Measurements from ENCODE around the gene C6orf132.

C6orf132 gene

DNA sequence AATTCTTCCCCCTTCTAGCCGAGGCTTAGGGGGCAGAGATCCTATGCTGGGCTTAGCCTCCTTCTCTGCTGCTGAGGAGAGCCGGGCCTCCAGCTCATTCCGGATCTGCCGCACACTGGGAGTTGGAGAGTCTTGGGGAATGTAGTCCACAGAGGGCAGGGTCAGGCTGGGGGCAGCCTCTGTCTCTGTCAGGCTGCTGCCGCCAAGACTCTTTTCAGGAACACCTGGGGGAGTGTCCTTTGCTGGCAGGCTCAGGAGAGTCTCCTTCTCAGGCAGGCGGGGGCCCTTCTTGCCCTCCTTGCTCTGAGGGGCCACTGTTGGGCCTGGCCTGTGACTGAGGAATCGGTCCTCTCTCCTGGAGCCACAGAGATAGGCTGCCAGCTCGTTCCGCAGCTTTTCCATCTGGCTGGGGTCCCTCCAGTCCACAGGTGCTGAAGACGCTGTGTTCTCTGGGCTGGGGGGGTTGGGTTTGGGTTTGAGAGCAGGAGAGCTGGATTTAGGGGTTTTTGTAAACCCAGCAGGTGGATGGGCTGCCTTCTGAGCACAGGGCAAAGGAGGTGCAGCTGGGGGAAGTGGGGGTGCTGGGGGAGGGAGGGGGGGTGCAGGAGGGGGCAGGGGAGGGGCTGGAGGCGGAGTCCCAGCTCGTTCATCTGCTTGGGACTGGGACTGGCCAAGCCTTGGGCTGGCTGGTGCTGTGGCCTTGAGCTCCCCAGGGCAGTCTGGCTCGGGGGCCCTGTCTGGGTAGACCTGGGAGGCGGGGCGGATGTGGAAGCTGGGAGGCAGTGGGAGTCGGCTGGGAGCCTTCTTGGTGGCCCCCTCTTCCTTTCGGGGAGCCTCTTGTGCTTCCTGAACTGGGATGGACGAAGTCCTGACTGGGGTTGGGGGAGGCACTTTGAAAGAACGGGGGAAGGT, 36.1 kb downstream of the C6orf132 start:
- DNase-seq (ENCODE audit: insufficient read length, low spot score), result no peak
- FAIRE-seq, result no peak

DNA sequence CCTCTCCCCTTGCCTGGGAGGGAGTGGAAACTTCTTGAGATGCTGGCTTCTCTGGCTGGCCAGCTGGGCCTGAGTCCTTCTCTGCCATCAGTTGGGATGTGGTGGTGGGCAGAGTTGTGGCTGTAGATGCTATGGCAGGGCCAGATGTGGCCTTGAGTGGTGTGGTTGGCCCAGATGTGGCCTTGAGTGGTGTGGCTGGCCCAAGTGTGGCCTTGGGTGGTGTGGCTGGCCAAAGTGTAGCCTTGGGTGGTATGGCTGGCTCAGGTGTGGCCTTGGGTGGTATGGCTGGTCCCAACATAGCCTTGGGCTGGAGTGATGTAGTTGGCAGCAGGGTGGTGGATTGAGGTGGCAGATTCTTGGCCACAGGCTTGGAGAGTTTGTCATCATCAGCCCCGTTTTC, 36.7 kb downstream of the C6orf132 start:
- DNase-seq (ENCODE audit: insufficient read length, low spot score) (no peak), FAIRE-seq (no peak)

DNA sequence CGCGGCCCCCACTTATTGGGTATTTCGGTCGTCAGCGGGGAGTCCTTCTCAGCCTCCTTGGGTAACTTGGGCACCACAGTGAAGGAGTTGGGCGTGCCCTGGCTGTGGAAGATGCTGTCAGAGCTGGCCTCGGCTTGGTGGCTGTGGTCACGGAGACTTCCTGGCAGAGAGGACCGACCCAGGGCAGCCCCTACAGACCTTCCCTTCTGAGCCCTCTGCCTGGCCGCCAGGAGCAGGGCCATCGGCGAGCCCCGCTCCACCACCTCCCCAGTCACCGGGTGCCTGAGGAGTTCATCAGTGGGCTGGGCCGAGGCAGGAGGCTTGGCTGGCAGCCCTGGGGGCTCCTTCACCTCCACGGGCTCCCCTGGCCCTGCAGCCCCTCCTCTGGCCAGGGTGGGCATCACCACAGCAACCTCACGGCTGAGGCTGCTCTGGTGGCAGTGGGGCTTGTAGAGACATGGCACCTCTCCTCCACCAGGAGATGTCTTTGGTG, 37.2 kb downstream of the C6orf132 start:
- no peak for FAIRE-seq
- DNase-seq (ENCODE audit: insufficient read length, low spot score), result no peak

DNA sequence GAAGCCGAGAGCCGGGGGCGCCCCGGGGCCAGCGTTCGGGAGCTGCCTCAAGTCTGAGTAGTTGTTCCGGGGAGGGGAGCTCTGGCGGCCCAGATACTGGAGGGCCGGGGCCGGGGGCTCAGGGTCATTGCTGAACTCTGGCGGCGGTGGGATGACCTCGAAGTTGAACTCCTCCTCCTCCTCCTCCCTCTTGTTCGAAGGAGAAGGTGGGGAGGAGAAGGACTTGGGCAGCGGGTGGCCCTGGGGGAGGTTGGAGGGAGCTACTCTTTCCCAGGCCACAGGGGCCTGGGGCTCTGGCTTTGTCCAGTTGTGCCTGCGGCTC, 37.7 kb downstream of the C6orf132 start:
- FAIRE-seq (no peak), DNase-seq (ENCODE audit: insufficient read length, low spot score) (no peak)

DNA sequence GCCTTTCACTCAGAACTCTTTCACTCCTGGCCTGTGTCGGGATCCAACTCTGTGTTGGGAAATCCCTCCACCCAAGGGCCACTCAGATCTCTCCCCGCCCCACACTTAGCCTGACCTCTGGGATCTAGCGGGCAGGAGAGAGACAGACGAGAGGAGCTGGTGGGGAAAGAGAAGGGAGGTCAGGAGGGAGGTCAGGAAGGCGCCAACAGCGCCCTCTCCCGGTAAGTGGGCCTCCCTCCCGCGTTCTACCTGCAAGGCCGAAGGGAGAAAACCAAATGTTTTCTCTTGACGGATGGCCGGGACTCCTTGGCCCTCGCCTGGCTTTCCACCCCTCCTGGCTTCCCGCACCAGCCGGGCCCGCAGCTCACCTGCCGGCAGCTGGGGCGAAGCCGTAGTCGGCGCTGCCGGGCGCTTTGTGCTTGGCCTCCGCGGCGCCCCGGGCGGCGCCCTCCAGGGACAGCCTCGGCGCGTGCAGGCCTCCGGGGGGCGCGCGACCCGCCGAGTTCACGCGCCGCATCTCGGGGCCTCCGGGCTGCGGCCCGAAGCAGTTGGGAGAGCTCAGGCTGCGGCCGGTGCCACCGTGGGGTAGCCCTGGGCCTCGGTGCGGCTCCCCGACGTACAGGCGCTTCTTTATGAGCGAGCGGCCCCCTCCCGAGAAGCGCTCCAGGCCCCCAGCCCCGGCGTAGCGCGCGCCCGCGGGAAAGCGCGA, 38.2 kb downstream of the C6orf132 start:
- peak; percentile 90 for DNase-seq (ENCODE audit: insufficient read length, low spot score)
- peak; percentile 44 for FAIRE-seq

DNA sequence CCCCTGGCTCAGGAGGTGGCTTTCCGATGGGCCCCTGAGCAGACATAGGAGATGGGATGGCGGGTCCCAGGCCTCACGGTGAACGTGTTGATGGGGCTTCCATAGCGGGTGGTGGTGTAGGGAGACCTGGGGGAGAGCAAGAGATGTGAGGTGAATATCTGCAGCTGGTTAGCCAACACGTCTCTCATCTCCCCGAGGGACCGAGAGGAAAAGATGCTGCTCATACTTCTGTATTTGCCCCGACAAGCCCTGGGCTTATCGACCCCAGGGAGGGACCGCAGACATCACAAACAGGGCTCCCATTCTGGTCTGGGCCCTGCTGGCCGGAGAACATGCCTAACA, 38.7 kb downstream of the C6orf132 start:
- DNase-seq (ENCODE audit: insufficient read length, low spot score) (no peak), FAIRE-seq (no peak)

DNA sequence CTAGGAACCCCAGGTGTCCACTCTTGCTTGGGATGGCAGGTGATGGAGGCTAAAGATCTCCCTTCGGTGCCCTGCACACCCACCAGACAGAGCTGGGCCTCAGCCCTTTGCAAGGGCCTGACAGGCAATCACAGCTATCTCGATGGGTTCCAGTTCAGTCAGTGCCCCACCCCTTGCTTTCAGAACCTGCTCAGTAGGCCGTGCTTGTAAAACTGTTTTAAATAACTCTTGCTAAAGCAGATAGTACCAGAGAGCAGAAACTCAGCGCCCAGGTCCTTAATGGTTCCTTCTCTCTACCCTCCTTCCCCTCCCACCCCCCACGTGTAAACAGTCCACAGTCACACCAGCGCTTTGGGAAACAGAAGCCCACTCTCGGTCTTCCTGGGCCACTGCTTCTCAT, 39.2 kb downstream of the C6orf132 start:
- DNase-seq (ENCODE audit: insufficient read length, low spot score), result no peak
- FAIRE-seq, result no peak

DNA sequence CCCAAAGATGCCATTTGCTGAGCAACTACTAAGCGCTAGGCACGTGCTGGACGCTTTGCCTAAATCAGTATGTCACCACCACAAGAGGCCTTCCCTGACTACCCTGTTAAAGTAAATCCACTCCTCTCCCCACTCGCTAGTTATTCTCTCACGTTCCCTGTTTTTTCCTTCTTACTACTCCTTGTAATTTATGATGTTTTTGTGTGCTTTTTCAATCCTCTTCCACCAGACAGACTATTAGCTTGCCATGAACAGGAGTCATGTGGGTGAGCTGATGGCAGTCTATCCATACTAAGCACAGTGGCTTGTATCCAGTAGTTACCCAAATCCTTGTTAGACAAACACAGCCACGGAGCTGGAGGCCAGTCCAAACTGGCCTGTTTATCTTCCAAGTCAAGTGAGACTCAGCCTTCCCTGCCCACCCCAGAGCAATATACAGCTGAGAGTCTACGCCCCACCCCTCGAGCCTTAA, 41.2 kb downstream of the C6orf132 start:
- FAIRE-seq, result no peak
- no peak for DNase-seq (ENCODE audit: insufficient read length, low spot score)

DNA sequence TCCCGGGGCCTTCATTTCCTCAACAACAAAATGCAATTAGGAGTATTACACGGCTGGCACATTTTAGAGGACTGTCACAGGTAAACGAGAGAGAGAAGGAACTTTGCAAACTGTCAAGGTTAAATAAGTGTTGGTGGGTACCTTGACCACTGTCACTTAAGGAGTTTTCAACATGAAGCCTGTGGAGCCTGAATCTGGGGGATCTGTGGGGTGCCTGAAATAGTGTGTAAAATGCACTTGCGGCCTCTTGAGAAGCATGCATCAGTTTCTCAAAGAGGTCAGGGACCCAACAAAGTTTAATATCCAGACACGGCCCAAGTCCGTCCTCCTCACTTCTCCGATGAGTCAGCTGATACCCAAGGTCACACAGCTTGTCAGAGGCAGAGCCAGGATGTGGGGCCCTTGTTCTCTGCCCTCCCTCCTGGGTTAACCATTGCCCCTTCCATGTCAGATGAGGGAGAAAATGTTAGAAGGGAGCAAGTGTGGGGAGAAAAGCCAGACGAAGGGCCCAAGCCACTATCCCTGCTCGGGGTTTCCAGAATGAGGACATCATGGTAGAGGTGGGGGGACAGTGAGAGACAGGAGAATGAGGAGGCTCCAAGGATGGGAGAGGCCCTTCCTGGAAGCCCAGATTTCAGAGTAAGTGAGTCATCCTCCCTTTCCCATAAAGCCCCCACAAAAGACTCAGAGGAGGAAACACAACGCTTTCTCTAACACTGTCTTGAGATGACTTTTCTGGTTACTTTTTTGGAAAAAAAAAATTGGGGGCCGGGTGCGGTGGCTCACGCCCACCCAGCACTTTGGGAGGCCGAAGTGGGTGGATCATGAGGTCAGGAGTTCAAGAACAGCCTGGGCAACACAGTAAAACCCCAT, 42.2 kb downstream of the C6orf132 start:
- no peak for FAIRE-seq
- DNase-seq (ENCODE audit: insufficient read length, low spot score), result no peak

DNA sequence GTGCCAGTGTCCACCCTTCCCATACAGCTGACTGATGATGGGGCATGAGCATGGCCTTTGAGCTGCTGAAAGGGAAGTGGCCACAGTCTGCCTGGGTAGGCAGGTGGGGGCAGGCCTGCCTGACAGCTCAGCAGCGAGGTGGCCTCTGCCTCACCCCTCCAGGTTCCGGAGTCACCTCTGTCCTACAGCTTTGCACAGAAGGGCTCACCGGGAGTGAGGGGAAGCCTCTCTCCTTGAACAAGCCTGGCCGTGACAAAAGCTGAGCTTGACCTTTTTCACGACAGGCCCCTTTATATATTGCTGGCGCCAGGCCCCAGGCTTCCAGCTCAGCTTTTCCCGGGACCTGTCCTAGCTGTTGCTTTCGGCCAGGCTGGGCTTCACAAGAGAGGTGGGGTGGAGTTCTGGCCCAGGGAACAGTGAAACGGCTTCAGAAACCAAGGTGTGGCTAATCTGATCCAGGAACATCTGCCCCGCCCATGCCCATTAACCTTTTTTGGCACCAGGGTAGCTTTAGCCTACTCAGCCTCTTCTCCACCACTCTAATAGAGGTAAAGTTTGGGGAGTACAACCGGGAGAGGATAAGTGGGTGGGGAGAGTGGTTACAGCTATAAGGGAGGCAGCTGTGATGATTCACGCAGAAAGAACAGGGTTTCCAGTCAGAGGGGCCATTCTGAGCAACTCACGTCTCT, 42.9 kb downstream of the C6orf132 start:
- DNase-seq (ENCODE audit: insufficient read length, low spot score) (no peak), FAIRE-seq (no peak)

DNA sequence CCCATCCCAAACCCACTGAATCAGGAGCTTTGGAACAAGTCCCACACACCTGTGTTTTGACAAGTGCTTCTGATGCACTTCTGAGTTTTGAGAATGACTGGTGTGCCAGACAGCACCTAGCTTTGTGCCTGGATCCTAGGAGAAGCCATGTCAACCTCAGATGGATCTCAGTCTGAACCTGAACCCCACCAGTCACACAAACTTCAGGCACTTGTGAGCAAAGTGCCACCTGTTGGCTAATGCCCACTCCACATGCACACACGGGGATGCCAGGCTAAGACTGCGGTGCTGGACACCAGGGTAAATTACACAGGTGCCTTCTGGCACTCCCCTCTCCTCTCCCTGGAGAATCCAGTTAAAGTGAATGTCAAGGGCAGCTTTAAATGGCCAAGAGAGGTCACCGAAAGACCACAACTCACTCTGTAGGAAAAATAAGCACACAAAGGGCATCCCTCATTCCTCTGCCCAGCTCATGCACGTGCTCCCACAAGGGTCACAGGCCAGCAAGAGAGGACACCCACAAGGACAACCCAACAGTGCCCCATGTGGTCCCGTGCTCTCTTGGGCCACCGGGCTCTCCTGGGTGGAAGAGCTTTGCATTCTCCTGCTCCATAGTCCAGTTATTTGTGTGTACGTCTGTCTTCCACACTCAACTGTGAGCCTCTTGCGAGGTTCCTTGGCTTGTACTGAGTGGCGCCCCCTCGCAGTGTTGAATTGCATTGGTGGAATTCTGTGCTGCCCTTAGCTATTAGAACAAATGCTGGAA, 46.5 kb downstream of the C6orf132 start:
- no peak for DNase-seq (ENCODE audit: insufficient read length, low spot score)

DNA sequence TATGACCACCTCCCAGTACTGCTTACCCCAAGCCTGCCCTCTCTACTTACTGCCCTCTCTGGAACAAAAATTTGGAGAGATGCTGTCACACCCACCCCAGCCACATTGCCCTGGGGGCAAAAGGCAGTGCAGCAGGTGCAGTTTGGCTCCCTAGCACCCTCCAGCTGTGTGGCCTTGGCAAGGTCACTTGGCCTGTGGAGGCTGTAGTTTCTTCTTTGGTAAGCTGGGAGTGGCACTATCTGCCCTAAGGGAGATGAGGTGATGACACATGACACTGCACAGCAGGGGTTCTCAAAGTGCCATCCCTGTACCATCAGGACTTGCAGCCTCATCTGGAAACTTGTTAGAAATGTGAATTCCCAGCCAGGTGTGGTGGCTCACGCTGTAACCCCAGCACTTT, 47.3 kb downstream of the C6orf132 start:
- FAIRE-seq, result no peak
- DNase-seq (ENCODE audit: insufficient read length, low spot score), result no peak

More for the DNA sequence above, 46.5 kb downstream of the C6orf132 start:
- FAIRE-seq, result no peak

DNA sequence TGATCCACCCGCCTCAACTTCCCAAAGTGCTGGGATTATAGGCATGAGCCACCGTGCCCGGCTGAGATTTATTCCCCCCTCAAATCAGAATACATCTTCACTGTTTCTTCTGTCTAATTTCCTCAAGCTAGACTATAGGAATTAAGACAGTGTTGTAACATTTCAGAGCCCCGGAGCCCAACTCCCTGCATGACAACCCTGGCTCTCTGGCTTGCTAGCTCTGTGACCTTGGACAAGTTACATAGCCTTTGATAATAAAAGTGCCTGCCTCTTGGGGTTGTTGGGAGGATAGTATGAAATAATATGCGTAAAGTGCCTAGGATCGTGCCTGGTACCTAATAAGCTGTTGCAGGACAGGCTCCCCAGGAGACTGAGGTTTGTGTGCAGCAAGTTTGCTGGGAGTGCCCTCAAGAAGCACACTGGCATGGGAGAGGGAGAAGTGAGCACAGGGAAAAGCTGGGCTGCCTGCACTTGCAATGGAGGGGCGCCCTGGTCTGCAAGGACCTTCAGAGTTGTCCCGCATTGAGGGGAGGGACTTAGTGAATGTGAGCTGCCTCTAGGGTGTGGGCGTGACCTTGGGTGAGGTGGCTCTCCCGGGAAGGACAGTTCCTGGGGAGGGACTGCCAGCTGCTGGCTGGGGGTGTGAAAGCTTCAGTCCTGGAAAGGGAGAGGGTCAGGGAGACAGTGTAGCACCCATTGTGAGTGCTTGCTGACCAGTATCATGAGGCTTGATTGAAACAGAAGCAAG, 48.7 kb downstream of the C6orf132 start:
- no peak for FAIRE-seq
- no peak for DNase-seq (ENCODE audit: insufficient read length, low spot score)

DNA sequence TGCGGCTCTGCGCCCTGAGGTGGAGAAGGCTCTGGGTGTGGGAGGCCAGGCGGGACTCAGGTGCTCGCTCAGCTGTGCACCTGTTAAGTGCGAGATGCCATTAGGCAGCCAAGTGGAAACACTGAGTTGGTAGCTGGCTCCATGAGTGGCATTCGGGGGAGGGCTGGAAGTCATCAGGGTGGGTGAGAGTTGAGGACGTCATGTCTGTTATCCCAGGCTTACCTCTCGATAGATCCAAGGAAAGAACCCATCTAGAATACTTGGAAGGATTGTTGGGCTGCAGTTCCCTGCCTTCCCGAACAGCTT, 50.7 kb downstream of the C6orf132 start:
- DNase-seq (ENCODE audit: insufficient read length, low spot score) (no peak), FAIRE-seq (no peak)

DNA sequence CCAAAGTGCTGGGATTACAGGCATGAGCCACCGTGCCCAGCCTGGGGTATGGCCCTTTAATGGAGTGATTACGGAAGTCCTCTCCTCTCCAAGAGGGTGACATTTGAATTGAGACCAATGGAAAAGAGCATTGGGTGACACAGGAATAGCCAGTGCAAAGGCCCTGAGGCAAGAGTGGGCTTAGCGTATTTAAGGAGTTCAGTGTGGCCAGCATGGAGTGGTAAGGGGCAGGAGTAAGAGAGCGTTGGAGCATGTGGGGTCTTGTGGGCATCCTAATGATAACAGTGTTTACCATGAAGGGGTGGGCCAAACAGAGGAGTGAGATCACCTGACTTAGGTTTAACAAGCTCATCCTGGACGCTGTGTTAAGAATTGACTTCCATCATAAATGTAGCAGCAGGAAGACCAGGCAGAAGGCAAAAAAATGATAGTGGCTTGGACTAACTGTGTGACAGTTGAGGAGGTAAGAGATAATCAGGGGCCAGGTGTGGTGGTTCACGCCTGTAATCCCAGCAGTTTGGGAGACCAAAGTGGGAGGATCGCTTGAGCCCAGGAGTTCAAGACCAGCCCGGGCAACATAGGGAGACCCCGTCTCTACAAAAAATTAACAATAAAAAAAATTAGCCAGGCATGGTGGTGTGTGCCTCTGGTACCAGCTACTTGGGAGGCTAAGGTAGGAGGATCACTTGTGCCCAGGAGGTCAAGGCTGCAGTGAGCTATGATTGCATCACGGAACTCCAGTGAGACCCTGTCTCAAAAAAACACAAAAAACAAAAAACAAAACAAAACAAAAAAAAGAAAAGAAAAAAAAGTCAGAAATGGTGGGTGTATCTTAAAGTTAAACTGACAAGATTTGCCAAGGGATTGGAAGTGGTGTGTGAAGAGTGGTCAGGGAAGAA, 51.4 kb downstream of the C6orf132 start:
- FAIRE-seq, result no peak

DNA sequence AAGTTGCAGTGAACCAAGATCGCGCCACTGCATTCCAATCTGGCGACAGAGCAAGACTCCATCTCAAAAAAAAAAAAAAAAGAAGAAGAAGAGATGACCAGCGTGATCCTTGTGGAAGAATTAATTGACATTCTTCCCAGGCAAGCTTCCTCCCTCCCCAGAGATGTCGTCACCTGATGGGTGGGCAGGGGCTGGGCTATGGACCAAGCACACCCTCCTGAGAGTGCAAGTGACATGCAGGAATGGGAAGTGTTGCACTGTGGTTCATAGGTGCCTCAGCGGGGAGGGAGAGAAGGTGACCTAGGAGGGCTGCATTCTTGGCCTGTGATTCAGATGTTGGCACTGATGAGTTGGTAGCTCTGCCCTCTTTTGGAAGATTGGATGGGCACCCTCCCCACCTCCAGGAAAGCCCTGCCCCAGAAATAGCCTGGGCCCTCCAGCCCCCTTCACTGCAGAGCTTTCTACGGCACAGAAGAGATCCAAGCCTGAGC, 54.3 kb downstream of the C6orf132 start:
- DNase-seq (ENCODE audit: insufficient read length, low spot score) (no peak), FAIRE-seq (no peak)

More for the DNA sequence above, 51.4 kb downstream of the C6orf132 start:
- no peak for DNase-seq (ENCODE audit: insufficient read length, low spot score)

DNA sequence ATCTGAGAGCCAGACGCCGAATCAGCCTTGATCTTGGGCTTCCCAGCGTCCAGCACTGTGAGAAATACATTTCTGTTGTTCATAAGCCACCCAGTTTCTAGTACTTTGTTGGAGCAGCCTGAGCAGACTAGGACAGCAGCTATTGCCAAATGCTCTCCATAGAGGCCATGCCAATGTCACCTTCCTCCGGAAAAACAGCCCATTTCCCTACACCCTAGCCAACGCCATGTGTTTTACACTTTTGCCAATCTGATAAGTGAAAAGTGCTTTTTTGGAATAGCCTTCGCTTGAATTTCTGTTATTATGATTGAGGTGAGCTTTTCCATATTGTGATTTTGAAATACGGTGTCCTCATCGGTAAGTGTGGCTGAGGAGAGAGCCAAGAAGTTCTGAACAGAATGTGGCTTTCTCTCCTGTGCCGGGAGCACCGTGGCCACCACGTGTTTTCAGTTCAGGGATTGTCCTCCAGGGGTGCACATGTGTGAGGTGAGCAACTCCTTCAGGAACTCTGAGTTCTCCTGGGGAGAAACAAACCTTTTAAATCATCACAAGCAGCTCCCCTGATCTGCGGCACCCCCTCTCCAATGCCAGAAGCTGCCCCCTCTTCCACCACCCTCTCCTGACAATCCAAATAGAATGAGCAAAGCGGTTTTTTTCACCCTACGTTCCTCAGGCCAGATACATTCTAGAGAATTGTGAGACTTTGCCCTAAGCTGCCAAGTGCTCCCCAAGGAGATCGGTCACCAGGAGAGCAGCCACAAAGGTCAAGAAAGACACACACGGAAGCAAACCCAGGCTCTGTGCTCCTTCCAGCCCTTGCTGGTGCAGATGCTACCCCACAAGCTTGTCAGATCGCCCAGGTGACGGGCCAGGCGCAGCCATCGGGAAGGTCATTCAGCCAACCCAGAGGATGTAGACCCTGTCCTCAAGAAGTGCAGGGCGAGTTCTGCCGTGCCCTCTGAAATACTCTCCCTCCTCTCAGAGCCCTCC, 56.1 kb downstream of the C6orf132 start:
- DNase-seq (ENCODE audit: insufficient read length, low spot score) (no peak), FAIRE-seq (no peak)

Data from GM19239 (cell line).